ENCODE measurements around the gene CYP4X1.

GRCh38 chr1:47036764-47037163 is 13.3 kb downstream of the CYP4X1 start:
- TF ChIP-seq POLR2A (IDR thresholded peaks at IDR 0.05; ENCODE audit: low read depth, low read length) = no peak
- TF ChIP-seq POLR2AphosphoS5 (IDR thresholded peaks at IDR 0.05; ENCODE audit: low read depth, low read length) = no peak
- TF ChIP-seq TAF1 (IDR thresholded peaks at IDR 0.05; ENCODE audit: borderline replicate concordance, low read depth, low read length) = no peak
